IPS DF 6.9 (cell line): ENCODE measurements around the gene MAST4.

ENCODE experiments used
- DNase-seq: peaks from one replicate; pipeline ENCODE4 v3.0.0-alpha.2; 2013; ENCODE audit warnings: low read depth, low spot score
- H3K27ac ChIP-seq: one replicate; pipeline ENCODE4 v1.5.1; 2013; ENCODE audit warnings: low read length, control low read depth
- H3K27me3 ChIP-seq: 2 replicates; pipeline ENCODE4 v1.6.1; 2013; ENCODE audit warnings: mild to moderate bottlenecking, low read length; ENCODE audit not compliant: control insufficient read depth, insufficient read depth
- H3K36me3 ChIP-seq: 2 replicates; pipeline ENCODE4 v1.6.1; 2013; ENCODE audit warnings: low read length; ENCODE audit not compliant: control insufficient read depth, insufficient read depth
- H3K4me1 ChIP-seq: 2 replicates; pipeline ENCODE4 v1.6.1; 2013; ENCODE audit warnings: low read length; ENCODE audit not compliant: control insufficient read depth, insufficient read depth
- H3K4me3 ChIP-seq: 2 replicates; pipeline ENCODE4 v1.5.1; 2013; ENCODE audit warnings: mild to moderate bottlenecking, low read length
- H3K9me3 ChIP-seq: 2 replicates; pipeline ENCODE4 v1.6.1; 2013; ENCODE audit warnings: low read length, inconsistent platforms; ENCODE audit not compliant: control insufficient read depth, insufficient read depth
- WGBS: extraction: QIAGEN DNeasy Blood & Tissue Kit; methylation state at CpG from one replicate; pipeline ENCODE4 v1.1.7; 2013; ENCODE audit warnings: mixed read lengths, missing lambda C conversion rate; ENCODE audit not compliant: insufficient read length, insufficient coverage; 5-methylcytosine and 5-hydroxymethylcytosine counted together

Gene MAST4

GRCh38 chr5:66603881-66604280 lies 7.7 kb downstream of the MAST4 start:
- H3K4me3 ChIP-seq: no peak overlapping the region
- WGBS: no CpG with 5 or more reads among the region's 4 CpGs
- H3K4me1 ChIP-seq: no peaks in the 10 kb centered on the region; the same call in 1 of the 2 replicates
- no peaks in the 10 kb centered on the region for H3K36me3 ChIP-seq
- H3K27ac ChIP-seq: no peak overlapping the region
- H3K9me3 ChIP-seq: no peaks in the 10 kb centered on the region
- no peaks in the 10 kb centered on the region; the same call in 1 of the 2 replicates for H3K27me3 ChIP-seq
- DNase-seq: no peak

- no peaks in the 10 kb centered on the region for H3K9me3 ChIP-seq
- no peak overlapping the region for H3K4me3 ChIP-seq
- DNase-seq: no peak
- H3K4me1 ChIP-seq: no peaks in the 10 kb centered on the region; the same call in 1 of the 2 replicates
- WGBS: no CpG with 5 or more reads among the region's 2 CpGs
- no peaks in the 10 kb centered on the region for H3K27me3 ChIP-seq
- H3K27ac ChIP-seq: no peak overlapping the region
- H3K36me3 ChIP-seq: no peaks in the 10 kb centered on the region
Measured at GRCh38 chr5:66606713-66607112, 10.5 kb downstream of the MAST4 start.

GRCh38 chr5:66608501-66608900 lies 12.3 kb downstream of the MAST4 start:
- H3K27ac ChIP-seq: no peak overlapping the region
- no peaks in the 10 kb centered on the region for H3K9me3 ChIP-seq
- no CpG with 5 or more reads among the region's 6 CpGs for WGBS
- H3K4me1 ChIP-seq: no peaks in the 10 kb centered on the region; the same call in 1 of the 2 replicates
- H3K36me3 ChIP-seq: no peaks in the 10 kb centered on the region
- no peaks in the 10 kb centered on the region for H3K27me3 ChIP-seq
- no peak overlapping the region for H3K4me3 ChIP-seq
- no peak for DNase-seq

GRCh38 chr5:66609615-66610014 lies 13.4 kb downstream of the MAST4 start:
- no peaks in the 10 kb centered on the region for H3K9me3 ChIP-seq
- no peaks in the 10 kb centered on the region for H3K27me3 ChIP-seq
- DNase-seq: no peak
- no peak overlapping the region for H3K4me3 ChIP-seq
- no peaks in the 10 kb centered on the region for H3K36me3 ChIP-seq
- H3K27ac ChIP-seq: no peak overlapping the region
- H3K4me1 ChIP-seq: no peaks in the 10 kb centered on the region; the same call in 1 of the 2 replicates

DNA sequence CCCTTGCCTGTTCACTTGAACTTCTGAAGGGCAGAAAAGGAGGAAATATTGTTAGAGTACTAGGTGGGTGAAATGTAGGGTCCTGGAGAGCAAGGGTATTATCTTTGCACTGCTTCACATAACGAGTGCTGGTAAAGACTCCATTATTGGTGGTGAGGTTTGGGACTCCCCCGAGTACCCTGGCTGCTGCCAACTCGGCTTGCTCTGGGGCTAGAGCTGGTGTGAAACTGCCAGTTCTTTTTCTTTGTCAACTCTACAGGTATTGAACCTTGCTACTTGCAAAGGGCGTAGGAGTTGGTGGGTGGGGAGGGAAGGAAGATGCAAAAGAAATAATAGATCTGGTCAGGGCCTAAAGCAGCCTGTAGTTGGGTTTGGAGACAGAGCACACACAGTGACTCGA lies 16.0 kb downstream of the MAST4 start:
- no CpG with 5 or more reads among the region's 5 CpGs for WGBS
- Histone ChIP-seq H3K36me3 (no peaks in the 10 kb centered on the region), H3K4me3 (no peak overlapping the region), H3K27me3 (no peaks in the 10 kb centered on the region), H3K27ac (no peak overlapping the region), H3K9me3 (no peaks in the 10 kb centered on the region), H3K4me1 (no peaks in the 10 kb centered on the region; the same call in 1 of the 2 replicates)
- DNase-seq: no peak

GRCh38 chr5:66615136-66615535 lies 18.9 kb downstream of the MAST4 start:
- Histone ChIP-seq H3K27ac (no peak overlapping the region), H3K36me3 (no peaks in the 10 kb centered on the region), H3K9me3 (no peaks in the 10 kb centered on the region), H3K4me3 (no peak overlapping the region), H3K4me1 (no peaks in the 10 kb centered on the region), H3K27me3 (no peaks in the 10 kb centered on the region)
- no peak for DNase-seq
- WGBS: no CpG with 5 or more reads among the region's 3 CpGs

DNA sequence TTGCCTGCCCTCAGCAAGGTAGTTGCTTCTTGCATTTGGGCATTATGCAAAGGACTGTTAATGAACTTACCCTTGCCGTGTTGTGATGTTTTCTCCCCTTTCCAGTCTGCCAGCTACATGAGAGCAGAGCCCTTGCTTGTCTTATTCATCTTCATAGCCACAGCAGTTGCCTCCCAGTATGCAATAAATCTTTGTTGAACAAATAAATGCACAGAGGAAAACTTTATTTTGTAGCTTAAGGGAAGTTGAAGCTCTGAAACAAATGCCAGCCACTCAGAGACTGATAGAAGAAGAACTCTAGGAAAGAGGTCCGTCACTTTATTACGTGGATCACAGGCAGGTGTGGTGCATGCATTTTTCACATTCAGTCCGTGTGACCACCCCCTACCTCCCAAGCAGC lies 19.7 kb downstream of the MAST4 start:
- H3K36me3 ChIP-seq: no peaks in the 10 kb centered on the region
- no peak for DNase-seq
- H3K4me3 ChIP-seq: no peak overlapping the region
- H3K4me1 ChIP-seq: no peaks in the 10 kb centered on the region
- H3K9me3 ChIP-seq: no peaks in the 10 kb centered on the region
- no peaks in the 10 kb centered on the region for H3K27me3 ChIP-seq
- no peak overlapping the region for H3K27ac ChIP-seq
- no CpG with 5 or more reads among the region's 4 CpGs for WGBS

DNA sequence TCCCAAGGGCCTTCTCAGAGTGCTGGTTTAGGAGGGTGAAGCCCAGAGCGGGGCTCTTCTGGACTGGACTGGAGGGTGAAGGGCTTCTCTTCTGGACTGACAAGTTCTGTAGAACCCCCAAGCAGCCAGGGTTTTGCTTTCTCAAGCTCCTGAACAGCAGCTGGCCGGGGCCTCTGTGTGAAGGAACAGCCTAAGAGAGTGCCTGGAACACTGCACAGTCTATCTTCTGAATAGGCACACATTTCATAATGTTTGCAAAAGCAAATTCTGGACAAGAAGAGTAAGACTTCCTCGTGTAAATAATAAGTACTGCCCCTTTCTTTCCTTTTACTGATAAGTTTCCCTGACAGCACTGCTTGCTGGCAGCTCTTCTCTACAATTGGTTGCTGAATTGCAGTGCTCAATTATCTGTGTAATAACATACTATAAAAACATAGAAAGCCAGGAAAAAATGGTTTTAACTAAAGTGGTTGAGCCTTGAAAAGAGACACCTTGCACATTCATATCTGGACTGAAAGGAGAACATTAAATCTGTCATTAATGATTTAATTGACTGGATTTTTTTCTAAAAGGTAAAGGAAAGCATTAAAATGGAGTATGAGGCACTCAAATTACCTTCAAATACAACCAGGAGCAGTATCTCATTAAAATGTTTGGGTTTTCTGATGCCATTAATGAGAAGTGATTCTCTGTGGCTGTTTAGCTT lies 20.5 kb downstream of the MAST4 start:
- H3K4me1 ChIP-seq: no peaks in the 10 kb centered on the region
- H3K36me3 ChIP-seq: no peaks in the 10 kb centered on the region
- H3K27ac ChIP-seq: no peak overlapping the region
- H3K9me3 ChIP-seq: no peaks in the 10 kb centered on the region
- no peak for DNase-seq
- no peak overlapping the region for H3K4me3 ChIP-seq
- no peaks in the 10 kb centered on the region for H3K27me3 ChIP-seq
- no CpG with 5 or more reads among the region's 3 CpGs for WGBS

DNA sequence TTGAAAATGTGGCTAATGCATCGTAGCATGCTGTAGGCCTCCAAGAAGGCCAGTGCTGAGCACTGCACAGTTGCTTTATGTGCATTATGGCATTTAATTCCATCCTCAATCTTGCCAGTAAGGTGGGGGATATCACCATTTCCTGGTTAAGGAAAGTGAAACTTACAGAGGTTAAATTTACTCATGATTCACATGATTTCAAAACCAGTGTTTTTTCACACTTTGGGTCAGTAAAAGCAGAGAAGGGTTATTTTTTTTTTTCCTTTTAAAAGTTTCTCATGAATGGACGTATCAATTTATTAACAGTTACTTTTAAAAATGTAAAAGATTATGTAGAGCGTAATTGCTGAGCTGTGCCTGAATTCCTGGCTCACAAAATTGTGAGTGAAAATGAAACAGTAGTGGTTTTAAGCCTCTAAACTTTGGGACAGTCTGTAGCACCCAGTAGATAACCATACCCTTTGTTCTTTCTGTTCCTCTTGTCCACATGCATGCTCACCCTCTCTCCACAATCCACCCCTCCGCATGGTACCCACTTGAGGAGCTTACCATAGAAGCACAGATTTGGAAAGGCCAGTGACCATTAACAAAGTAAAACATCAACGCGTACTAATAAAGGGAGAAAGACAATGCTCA lies 21.2 kb downstream of the MAST4 start:
- Histone ChIP-seq H3K36me3 (no peaks in the 10 kb centered on the region), H3K4me3 (no peak overlapping the region), H3K9me3 (no peaks in the 10 kb centered on the region), H3K4me1 (no peaks in the 10 kb centered on the region), H3K27ac (no peak overlapping the region), H3K27me3 (no peaks in the 10 kb centered on the region)
- no peak for DNase-seq
- WGBS: no CpG with 5 or more reads among the region's 6 CpGs

- no CpG with 5 or more reads among the region's 13 CpGs for WGBS
- Histone ChIP-seq H3K9me3 (no peaks in the 10 kb centered on the region), H3K4me3 (no peak overlapping the region), H3K27me3 (no peaks in the 10 kb centered on the region), H3K27ac (no peak overlapping the region), H3K36me3 (no peaks in the 10 kb centered on the region), H3K4me1 (no peaks in the 10 kb centered on the region)
- DNase-seq: no peak
Measured at GRCh38 chr5:66617991-66618768, 22.0 kb downstream of the MAST4 start.
